Measurements from ENCODE around the gene SORCS2.

SORCS2 gene

DNA sequence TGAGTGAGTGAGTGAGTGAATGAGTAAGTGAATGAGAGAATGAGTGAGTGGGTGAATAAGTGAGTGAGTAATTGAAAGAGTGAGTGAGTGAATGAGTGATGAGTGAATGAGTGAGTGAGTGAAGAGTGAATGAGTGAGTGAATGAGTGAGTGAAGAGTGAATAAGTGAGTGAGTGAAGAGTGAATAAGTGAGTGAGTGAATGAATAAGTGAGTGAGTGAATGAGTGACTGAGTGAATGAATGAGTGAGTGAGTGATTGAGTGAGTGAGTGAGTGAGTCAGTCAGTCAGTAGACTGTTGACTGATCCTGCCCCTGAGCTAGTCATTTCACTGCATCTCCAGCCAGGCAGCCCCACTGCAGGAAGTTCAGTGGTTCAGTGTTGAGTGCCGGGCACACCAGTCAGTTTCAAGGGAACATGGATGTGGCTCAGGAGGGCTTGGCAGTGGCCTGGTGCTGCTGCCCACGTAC is 470.8 kb downstream of the SORCS2 start:
- Histone ChIP-seq H3K4me1 (ENCODE audit: insufficient read depth, low read length) (peaks cover 14% of the 10 kb centered on the region; the same call in 1 of the 2 replicates), H3K36me3 (ENCODE audit: insufficient read depth, low read length) (no peaks in the 10 kb centered on the region), H3K9me3 (ENCODE audit: control insufficient read depth, insufficient read depth, low read length) (no peaks in the 10 kb centered on the region), H3K9ac (ENCODE audit: low read depth, low read length) (no peak overlapping the region)

- Histone ChIP-seq H3K9ac (ENCODE audit: low read depth, low read length) (no peak overlapping the region), H3K9me3 (ENCODE audit: control insufficient read depth, insufficient read depth, low read length) (no peaks in the 10 kb centered on the region), H3K36me3 (ENCODE audit: insufficient read depth, low read length) (no peaks in the 10 kb centered on the region), H3K4me1 (ENCODE audit: insufficient read depth, low read length) (peaks cover 18% of the 10 kb centered on the region; the same call in 1 of the 2 replicates)
Measured at GRCh38 chr4:7664106-7664505, 471.8 kb downstream of the SORCS2 start.

GRCh38 chr4:7665321-7665720 is 473.0 kb downstream of the SORCS2 start:
- H3K9me3 ChIP-seq (ENCODE audit: control insufficient read depth, insufficient read depth, low read length) = no peaks in the 10 kb centered on the region
- H3K4me1 ChIP-seq (ENCODE audit: insufficient read depth, low read length) = peaks cover 18% of the 10 kb centered on the region; the same call in 1 of the 2 replicates
- no peaks in the 10 kb centered on the region for H3K36me3 ChIP-seq (ENCODE audit: insufficient read depth, low read length)
- H3K9ac ChIP-seq (ENCODE audit: low read depth, low read length) = no peak overlapping the region

- H3K9ac ChIP-seq (ENCODE audit: low read depth, low read length) = no peak overlapping the region
- H3K36me3 ChIP-seq (ENCODE audit: insufficient read depth, low read length) = no peaks in the 10 kb centered on the region
- peaks cover 16% of the 10 kb centered on the region; the same call in 1 of the 2 replicates for H3K4me1 ChIP-seq (ENCODE audit: insufficient read depth, low read length)
- no peaks in the 10 kb centered on the region for H3K9me3 ChIP-seq (ENCODE audit: control insufficient read depth, insufficient read depth, low read length)
Measured at GRCh38 chr4:7666011-7666410, 473.7 kb downstream of the SORCS2 start.

- no peaks in the 10 kb centered on the region for H3K36me3 ChIP-seq (ENCODE audit: insufficient read depth, low read length)
- H3K4me1 ChIP-seq (ENCODE audit: insufficient read depth, low read length) = peaks cover 11% of the 10 kb centered on the region; the same call in 1 of the 2 replicates
- H3K9ac ChIP-seq (ENCODE audit: low read depth, low read length) = no peak overlapping the region
- H3K9me3 ChIP-seq (ENCODE audit: control insufficient read depth, insufficient read depth, low read length) = no peaks in the 10 kb centered on the region
Measured at GRCh38 chr4:7666744-7667143, 474.4 kb downstream of the SORCS2 start.

GRCh38 chr4:7668271-7668670 is 475.9 kb downstream of the SORCS2 start:
- Histone ChIP-seq H3K36me3 (ENCODE audit: insufficient read depth, low read length) (no peaks in the 10 kb centered on the region), H3K9ac (ENCODE audit: low read depth, low read length) (no peak overlapping the region), H3K9me3 (ENCODE audit: control insufficient read depth, insufficient read depth, low read length) (no peaks in the 10 kb centered on the region), H3K4me1 (ENCODE audit: insufficient read depth, low read length) (peaks cover 4% of the 10 kb centered on the region; the same call in 1 of the 2 replicates)

GRCh38 chr4:7668826-7669225 is 476.5 kb downstream of the SORCS2 start:
- no peaks in the 10 kb centered on the region for H3K9me3 ChIP-seq (ENCODE audit: control insufficient read depth, insufficient read depth, low read length)
- peaks cover 4% of the 10 kb centered on the region; the same call in 1 of the 2 replicates for H3K4me1 ChIP-seq (ENCODE audit: insufficient read depth, low read length)
- no peak overlapping the region for H3K9ac ChIP-seq (ENCODE audit: low read depth, low read length)
- H3K36me3 ChIP-seq (ENCODE audit: insufficient read depth, low read length) = no peaks in the 10 kb centered on the region

DNA sequence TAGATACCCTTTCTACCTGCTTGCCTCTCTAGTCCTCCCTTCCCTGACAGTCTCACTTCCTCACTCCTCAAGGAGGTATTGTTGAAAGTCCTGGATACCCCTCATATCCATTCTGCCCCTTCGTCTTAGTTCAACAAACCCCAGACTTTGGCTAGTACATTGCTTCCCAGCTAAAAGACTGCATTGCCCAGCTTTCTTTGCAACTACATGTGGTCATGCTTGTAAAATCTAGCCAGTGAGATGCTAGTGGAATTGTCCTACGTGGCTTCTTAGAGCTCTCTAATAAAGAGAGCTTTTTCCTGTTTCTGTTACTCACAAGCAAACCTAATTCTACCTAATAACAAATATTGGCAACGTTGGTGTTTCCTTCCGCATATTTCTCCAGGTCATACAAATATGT is 480.3 kb downstream of the SORCS2 start:
- H3K9me3 ChIP-seq (ENCODE audit: control insufficient read depth, insufficient read depth, low read length) = no peaks in the 10 kb centered on the region
- H3K4me1 ChIP-seq (ENCODE audit: insufficient read depth, low read length) = peaks cover 4% of the 10 kb centered on the region; the same call in 1 of the 2 replicates
- no peak overlapping the region for H3K9ac ChIP-seq (ENCODE audit: low read depth, low read length)
- H3K36me3 ChIP-seq (ENCODE audit: insufficient read depth, low read length) = no peaks in the 10 kb centered on the region

- no peaks in the 10 kb centered on the region for H3K36me3 ChIP-seq (ENCODE audit: insufficient read depth, low read length)
- no peaks in the 10 kb centered on the region for H3K9me3 ChIP-seq (ENCODE audit: control insufficient read depth, insufficient read depth, low read length)
- no peak overlapping the region for H3K9ac ChIP-seq (ENCODE audit: low read depth, low read length)
- H3K4me1 ChIP-seq (ENCODE audit: insufficient read depth, low read length) = peaks cover 4% of the 10 kb centered on the region; the same call in 1 of the 2 replicates
Measured at GRCh38 chr4:7673121-7673520, 480.8 kb downstream of the SORCS2 start.

- Histone ChIP-seq H3K9me3 (ENCODE audit: control insufficient read depth, insufficient read depth, low read length) (no peaks in the 10 kb centered on the region), H3K9ac (ENCODE audit: low read depth, low read length) (no peak overlapping the region), H3K4me1 (ENCODE audit: insufficient read depth, low read length) (no peaks in the 10 kb centered on the region; the same call in 1 of the 2 replicates), H3K36me3 (ENCODE audit: insufficient read depth, low read length) (no peaks in the 10 kb centered on the region)
Measured at GRCh38 chr4:7674706-7675105, 482.4 kb downstream of the SORCS2 start.

- Histone ChIP-seq H3K9ac (ENCODE audit: low read depth, low read length) (no peak overlapping the region), H3K9me3 (ENCODE audit: control insufficient read depth, insufficient read depth, low read length) (no peaks in the 10 kb centered on the region), H3K36me3 (ENCODE audit: insufficient read depth, low read length) (no peaks in the 10 kb centered on the region), H3K4me1 (ENCODE audit: insufficient read depth, low read length) (no peaks in the 10 kb centered on the region; the same call in 1 of the 2 replicates)
Measured at GRCh38 chr4:7675136-7675535, 482.8 kb downstream of the SORCS2 start.

DNA sequence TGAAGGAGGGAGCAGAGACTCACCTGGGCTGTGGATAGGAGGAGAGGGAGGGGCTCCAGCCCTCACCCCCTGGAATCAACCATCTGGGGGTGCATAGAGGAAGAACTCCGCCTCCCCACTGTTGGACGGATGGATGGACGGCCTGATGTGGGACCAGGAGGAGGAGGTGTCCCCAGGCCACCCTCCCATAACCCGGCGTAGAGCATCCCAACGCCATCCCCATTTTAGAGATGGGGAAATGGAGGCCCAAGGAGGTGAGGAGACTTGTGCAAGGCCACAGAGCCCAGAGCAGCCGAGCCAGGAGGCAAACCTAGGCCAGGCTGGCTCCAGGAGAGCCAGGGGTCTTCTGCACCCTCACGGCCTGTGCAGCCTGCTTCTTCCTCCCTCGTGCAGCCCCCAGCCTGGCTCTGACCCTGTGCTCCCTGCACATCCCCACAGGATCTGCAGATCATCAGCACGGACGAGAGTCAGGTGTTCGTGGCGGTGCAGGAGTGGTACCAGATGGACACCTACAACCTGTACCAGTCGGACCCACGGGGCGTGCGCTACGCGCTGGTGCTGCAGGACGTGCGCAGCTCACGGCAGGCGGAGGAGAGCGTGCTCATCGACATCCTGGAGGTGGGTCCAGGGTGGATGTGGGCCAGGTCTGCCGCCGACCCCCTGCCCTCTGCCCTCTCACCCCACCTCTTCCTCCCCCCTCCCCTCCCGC is 483.4 kb downstream of the SORCS2 start:
- Histone ChIP-seq H3K9me3 (ENCODE audit: control insufficient read depth, insufficient read depth, low read length) (no peaks in the 10 kb centered on the region), H3K9ac (ENCODE audit: low read depth, low read length) (no peak overlapping the region), H3K4me1 (ENCODE audit: insufficient read depth, low read length) (no peaks in the 10 kb centered on the region; the same call in 1 of the 2 replicates), H3K36me3 (ENCODE audit: insufficient read depth, low read length) (no peaks in the 10 kb centered on the region)

DNA sequence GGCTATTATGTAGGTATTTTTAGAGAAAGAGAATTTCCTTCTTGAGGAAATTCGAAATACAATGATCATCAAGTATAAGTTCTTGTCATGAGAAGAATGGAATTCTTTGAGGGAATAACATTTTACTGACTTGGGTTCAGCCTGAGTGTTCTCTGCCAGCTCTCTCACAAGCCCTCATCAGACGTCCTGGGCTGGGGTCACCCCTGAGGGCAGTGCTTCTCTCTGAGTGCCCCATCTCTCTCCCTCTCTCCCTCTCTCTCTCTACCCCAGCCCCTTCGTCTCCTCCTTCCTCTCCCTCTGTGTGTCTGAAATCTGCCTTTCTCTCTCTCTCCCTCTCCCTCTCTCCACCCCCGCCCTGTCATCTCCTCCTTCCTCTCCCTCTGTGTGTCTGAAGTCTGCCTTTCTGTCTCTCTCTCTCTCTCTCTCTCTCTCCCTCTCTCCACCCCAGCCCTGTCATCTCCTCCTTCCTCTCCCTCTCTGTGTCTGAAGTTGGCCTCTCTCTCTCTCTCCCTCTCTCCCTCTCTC is 484.1 kb downstream of the SORCS2 start:
- Histone ChIP-seq H3K36me3 (ENCODE audit: insufficient read depth, low read length) (no peaks in the 10 kb centered on the region), H3K9me3 (ENCODE audit: control insufficient read depth, insufficient read depth, low read length) (no peaks in the 10 kb centered on the region), H3K9ac (ENCODE audit: low read depth, low read length) (no peak overlapping the region), H3K4me1 (ENCODE audit: insufficient read depth, low read length) (no peaks in the 10 kb centered on the region; the same call in 1 of the 2 replicates)

DNA sequence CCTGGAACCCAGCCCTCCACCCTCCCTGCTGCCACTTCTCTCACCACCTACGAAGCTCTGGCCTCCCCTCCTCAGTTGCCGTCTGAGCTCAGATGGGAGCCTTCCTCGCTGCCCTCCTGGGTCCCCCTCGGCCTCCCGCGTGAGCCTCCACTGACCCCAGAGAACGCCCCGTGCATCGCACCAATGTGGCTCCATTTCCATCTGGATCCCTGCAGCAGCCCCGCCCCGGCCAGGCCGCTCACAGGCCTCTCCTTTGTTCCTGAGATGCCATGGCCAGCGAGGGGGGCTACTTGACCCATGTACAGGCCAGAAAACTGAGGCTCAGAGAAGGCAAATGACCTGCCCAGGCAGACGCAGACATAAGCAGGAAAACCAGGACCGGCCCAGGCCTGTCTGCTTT is 484.7 kb downstream of the SORCS2 start:
- H3K4me1 ChIP-seq (ENCODE audit: insufficient read depth, low read length) = no peaks in the 10 kb centered on the region; the same call in 1 of the 2 replicates
- H3K9me3 ChIP-seq (ENCODE audit: control insufficient read depth, insufficient read depth, low read length) = no peaks in the 10 kb centered on the region
- no peak overlapping the region for H3K9ac ChIP-seq (ENCODE audit: low read depth, low read length)
- no peaks in the 10 kb centered on the region for H3K36me3 ChIP-seq (ENCODE audit: insufficient read depth, low read length)

DNA sequence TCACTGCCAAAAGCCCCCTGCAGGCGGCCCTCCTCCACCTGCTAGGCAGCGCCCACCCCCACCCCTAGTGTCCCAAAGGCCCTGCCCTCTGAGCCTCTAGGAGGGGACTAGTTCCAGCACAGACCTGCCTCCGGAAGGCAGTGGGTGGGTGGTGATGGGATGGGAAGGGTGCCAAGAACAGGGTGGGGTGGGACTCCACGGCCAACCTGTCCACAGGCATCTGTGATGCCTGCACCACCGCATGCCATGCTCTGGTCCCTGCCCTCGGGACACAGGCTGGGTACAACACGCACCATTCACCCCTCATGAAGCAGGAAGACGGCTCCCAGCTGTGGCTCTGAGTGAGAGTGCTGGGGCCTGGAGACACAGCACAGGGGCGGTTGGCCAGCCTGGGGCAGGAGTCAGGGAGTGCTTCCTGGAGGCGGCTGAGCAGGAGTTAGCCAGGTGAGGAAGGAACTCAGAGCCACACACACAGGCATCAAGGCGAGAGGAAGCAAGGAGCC is 485.5 kb downstream of the SORCS2 start:
- Histone ChIP-seq H3K36me3 (ENCODE audit: insufficient read depth, low read length) (no peaks in the 10 kb centered on the region), H3K4me1 (ENCODE audit: insufficient read depth, low read length) (no peaks in the 10 kb centered on the region; the same call in 1 of the 2 replicates), H3K9me3 (ENCODE audit: control insufficient read depth, insufficient read depth, low read length) (0 out of 2 replicates have a peak, but pooled peaks cover under 1% of the 10 kb centered on the region), H3K9ac (ENCODE audit: low read depth, low read length) (no peak overlapping the region)
